ENCODE data around the gene KSR1.

Gene KSR1

DNA sequence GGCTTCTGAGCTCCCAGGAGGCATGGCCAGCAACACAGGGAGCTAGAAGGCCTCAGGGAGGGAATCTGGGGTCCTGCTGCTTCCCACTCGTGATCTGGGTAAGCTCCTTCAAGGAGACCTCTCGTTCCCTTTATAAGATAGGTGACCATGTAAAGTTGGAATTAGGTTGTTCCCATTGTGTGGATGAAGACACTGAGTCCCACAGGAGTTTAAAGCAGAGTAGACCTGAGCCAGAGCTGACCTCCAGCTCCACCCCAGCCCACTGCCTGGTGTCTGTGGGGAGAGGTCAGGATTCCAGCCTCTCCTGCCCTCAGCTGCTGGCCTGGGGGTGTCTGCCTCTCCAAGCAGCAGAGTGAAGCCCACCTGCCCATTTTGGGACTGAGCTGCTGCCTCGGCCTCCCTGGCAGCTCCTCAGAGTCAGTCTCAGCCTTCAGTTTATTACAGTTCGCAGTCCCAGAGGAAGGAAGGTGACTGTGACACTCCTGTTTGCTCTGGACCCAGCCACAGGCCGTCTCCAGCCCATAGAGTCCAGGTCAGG is 141.6 kb downstream of the KSR1 start:
- no peak overlapping the region for H3K27ac ChIP-seq
- DNase-seq (ENCODE audit: low read depth, low spot score): no peak

DNA sequence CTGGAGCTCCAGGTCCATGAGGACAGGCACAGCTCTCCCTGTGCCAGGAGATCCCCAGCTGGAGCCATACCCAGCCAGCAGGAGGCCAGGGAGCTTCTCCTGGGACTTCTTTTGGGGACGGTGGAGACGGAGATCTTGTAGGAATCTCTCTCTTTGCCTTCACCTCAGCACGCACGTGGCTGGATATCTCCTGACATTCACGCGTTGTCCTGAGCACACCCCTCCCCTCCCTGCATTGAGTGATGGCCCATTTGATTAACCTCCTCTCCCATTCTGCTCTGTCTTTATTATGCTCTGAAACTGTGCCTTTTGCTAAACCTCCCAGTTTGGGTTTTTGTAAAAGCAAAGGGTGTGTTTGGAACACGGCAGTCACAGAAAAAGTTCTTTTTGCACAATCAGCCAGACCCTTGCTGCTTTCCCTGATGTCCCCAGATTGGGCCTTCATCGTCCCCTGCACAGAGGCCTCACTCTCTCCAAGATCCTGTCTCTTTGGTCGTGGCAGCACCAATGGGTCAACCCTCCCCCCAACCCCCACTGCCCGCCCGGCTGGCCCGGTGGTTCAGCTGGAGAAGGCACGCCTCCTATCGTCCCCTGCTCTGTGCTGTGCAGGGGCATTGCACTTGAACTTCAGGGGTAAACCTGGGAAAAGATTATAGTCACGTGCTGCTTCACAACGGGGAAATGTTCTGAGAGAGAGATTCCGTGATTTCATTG is 142.2 kb downstream of the KSR1 start:
- no peak overlapping the region for H3K27ac ChIP-seq
- DNase-seq (ENCODE audit: low read depth, low spot score): no peak

DNA sequence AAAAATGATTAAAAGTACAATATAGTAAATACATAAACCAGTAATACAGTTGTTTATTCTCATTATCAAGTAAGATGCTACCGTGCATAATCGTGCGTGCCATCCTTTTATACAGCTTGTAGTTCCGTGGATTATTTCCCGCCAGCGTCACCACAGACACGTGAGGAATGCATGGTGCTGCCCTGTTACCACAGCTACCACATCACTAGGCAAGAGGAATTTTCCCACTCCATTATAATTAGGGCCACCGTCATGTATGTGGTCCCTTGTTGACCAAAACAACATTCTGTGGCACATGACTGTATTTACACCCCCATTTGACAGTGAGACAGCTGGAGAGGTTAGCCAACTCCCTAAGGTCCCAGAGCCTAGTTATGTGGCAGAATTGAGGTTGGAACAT is 144.2 kb downstream of the KSR1 start:
- peak overlapping the region; percentile 35 for H3K27ac ChIP-seq
- DNase-seq (ENCODE audit: low read depth, low spot score): no peak

DNA sequence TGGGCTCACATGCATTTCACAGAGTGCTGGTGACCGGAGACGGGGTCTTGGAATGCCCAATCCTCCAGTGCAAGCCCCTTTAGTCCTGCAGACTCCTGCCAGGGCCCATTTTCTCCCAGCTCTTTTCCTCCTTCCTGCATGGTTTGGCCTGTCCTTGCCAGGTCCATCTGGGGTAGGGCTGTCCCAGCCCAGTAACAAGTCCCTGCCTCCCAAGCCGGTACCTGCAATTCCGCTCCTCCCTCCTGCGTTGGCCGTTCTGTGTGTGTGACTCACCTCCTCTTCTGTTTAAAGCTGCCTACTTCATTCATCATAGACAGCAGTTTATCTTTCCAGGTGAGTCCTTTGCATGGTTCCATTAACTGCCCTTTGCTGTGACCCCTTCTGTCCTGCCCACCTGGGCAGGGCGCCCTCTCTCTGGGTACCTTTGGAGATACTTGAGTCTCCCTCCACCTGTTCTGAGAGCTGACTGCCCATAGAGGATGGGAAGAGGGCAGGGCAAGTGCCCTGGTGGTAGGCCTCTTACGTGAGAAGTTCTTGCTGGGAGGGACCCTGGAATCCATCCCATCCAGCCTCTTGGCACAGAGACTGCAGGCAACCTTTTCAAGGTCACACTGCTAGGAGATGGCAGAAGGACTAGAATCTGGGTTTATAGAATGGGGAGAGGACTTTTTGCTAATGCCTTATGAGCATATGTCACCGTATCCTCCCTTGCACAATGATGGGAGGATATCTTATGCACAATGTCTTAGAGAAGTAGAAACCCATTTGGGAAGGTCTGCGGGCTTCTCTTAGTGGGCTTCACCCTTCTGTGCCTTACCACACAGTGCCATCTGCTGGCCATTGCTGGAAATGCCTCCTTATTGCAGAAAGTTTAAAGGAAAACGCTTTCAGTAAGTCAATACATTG is 145.1 kb downstream of the KSR1 start:
- H3K27ac ChIP-seq: peak overlapping the region; percentile 35
- peak; percentile 40 for DNase-seq (ENCODE audit: low read depth, low spot score)

DNA sequence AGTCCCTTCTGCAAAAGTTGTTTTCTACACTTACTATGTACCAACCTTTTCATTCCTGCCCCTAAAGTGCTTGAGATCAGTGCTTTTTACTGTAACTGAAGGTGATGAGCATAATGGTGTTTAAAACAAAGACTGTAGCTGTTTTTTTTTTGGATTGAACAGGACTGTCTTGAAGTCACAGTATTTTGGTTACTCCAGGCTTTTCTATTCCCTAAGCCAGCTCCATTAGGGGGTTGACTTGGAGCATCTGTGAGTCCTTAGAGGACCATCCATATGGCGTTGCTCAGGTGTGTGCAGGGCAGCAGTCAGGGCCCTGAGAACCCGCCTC is 145.7 kb downstream of the KSR1 start:
- H3K27ac ChIP-seq: no peak overlapping the region
- no peak for DNase-seq (ENCODE audit: low read depth, low spot score)

DNA sequence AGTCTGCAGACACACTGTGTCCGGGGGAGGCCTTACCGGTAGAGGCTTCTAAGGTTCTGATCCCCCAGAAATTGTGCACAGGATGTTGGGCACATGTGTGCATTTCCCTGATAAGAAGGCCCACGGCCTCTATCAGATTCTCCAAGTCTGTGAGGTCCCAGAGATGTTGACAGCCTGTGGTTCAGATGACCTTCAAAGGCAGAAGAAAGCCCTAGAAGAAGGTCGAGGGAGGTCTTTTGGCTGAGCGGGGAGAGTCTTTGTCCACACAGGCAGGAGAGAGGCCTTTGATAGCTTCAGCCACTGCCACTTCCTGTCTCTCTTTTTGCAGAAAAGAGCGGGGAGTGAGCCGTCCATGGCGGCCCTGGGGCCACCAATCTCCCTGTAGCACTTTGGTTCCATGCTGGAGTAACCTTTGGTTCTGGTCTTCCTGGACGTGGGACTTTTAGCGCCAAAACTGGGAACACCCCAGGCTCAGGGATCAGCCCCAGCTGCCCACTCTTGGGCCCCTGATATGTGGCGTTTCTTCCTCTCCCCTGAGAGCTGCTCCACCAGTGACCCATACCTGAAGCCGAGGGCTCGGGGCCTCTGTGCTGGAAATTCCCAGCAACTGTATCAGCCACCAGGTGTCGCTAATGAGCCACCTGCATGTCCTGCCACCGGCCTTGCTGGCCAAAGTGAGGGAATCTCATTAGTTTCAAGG is 146.6 kb downstream of the KSR1 start:
- H3K27ac ChIP-seq: no peak overlapping the region
- DNase-seq (ENCODE audit: low read depth, low spot score): no peak

DNA sequence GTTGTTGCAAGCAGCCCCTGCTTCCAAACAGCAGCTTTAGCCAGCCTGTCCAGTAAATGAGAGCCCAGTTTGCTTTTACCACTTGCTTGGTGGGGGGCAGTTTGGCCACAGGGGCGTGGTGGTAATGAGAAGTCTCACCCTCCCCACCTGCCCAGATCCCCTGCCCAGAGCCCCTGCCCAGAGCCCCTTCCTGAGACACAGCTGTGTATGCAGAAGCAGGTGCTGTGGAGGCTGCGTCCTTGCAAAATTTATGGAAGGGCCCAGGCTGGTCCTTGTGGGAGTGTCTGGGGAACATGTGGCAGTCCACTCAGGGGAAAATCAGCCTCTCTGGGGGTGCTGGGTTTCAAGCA is 147.1 kb downstream of the KSR1 start:
- no peak for DNase-seq (ENCODE audit: low read depth, low spot score)
- H3K27ac ChIP-seq: no peak overlapping the region

DNA sequence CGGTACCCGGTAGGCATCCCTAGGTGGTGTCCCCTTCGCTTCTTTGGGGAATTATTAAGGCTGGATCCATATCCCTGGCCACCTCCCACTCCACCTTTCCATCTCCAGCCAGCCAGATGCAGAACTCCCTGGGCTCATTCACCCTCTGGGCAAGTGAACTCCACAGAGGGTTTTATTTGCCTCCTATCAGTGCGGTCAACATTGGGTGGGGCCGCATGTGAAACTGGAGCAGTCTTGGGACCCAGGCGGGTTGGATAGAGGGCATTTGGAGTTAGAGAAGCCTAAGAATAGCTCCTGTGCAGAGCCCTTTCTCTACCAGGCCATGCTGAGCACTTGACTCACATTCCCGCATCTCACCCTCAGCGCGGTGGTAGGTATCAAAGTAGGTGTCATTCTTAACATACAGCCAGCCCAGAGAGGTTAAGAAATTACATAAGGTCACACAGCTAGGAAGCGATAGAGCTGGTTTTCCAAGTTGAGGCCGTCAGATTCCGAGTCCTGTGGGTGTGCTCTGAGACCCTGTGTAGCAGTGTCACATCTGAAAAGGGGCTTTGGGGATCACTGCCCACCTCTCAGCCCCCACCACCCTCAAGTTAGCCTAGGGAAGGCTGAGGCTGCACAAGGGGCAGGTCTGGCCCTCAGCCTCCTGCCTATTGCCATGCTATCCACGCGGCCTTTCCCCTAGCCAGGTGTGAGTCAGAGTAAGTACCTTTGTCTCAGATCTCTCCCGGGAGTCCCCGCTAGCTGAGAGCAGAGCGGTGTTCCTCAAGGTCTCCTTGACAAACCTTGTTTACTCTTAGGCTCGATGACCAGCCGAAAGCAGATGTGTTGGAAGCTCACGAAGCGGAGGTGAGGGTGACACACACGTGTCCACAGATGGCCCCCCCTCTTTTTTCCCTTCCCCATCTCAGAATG is 147.9 kb downstream of the KSR1 start:
- DNase-seq (ENCODE audit: low read depth, low spot score): no peak

DNA sequence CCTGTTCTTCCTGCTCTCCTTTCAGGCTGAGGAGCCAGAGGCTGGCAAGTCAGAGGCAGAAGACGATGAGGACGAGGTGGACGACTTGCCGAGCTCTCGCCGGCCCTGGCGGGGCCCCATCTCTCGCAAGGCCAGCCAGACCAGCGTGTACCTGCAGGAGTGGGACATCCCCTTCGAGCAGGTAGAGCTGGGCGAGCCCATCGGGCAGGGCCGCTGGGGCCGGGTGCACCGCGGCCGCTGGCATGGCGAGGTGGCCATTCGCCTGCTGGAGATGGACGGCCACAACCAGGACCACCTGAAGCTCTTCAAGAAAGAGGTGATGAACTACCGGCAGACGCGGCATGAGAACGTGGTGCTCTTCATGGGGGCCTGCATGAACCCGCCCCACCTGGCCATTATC is 149.2 kb downstream of the KSR1 start:
- DNase-seq (ENCODE audit: low read depth, low spot score): no peak
- H3K27ac ChIP-seq: no peak overlapping the region

More for the DNA sequence above, 147.9 kb downstream of the KSR1 start:
- no peak overlapping the region for H3K27ac ChIP-seq

DNA sequence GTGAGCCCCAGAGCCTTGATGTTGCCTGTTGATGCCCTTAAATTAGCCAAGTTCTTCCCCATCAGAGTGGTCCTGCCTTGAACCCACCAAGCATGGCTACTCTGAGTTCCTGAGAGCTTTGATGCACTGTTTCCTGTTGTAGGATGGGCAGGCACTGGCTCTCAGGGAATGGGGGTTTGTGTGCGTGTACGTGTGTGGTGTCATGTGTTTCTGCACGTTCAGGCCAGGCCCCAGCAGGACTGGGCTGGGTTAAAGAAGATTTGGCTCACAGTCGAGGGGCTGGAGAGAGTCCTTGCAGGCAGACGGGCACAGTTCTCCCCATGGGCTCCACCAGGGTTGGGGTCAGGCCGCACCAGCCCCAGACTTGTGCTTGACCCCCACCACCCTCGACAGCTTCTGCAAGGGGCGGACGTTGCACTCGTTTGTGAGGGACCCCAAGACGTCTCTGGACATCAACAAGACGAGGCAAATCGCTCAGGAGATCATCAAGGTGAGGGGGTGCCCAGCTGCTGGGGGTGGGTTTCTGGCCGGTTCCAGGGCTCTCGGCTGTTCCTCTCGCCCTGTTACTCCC is 151.4 kb downstream of the KSR1 start:
- no peak overlapping the region for H3K27ac ChIP-seq
- no peak for DNase-seq (ENCODE audit: low read depth, low spot score)

DNA sequence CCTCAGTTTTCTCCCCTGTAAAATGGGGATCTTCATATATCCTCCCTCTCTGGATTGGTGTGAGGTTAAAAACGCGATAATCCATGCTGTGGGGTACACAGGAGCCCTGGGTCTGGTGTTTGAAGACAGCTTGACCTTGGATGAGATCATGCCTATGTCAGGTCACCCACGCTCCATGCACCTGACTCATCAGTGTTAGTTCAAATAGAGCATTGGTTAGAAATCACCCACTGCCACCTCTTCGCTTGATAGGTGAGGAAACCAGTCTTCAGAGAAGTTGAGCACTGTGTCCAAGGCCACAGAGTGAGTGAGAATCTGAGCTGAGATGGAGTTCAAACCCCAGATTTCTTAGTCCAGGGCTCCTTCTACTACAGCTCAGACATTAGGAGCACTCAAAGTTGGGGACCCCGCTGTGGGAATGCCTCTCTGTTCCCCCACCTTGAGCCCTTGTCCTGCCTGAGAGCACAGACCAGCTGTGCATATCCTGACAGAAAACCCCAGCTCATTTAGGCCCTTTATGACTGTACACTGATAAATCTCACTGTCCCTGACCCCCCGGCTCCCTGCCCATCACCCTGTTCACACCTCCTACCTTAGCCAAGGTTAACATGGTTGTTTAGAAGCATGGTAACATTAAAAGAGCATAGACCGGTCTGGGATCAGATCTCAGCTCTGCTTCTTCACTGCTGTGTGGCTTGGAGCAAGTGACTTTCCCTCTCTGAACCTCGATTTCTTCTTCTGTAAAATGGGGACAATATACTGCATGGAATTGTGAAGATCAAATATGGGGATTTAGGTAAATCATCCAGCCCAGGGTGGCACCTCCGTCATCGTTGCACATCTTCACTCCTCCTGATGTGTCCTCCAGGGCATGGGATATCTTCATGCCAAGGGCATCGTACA is 152.3 kb downstream of the KSR1 start:
- H3K27ac ChIP-seq: no peak overlapping the region
- no peak for DNase-seq (ENCODE audit: low read depth, low spot score)

DNA sequence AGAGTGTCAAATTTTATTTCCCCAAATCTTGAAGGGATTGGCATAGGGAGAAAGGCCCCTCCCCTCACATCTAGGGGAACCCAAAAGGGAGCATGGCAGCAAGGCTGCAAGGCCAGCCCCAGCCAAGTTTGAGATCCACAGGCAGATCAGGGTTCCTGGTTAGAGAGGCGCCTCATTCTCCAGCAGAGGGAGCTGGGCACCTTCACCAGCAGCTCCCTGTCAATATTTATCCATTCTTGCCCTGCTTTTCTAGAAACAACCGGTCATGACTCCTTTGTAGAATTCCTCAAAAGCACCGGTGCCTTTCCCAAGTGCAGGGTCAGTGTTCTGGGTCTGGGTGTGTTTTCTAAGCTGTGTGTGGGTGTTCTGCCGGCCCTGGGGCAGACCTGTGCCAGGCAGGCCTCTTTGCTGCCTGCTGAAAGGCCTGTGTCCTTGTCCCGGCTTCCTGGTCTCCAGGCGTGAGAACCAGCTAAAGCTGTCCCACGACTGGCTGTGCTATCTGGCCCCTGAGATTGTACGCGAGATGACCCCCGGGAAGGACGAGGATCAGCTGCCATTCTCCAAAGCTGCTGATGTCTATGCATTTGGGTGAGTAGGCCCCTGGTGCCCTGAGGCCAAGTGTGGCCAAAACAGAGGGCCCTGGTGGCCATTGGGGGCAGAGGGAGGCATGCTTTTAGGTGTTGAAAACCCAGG is 153.5 kb downstream of the KSR1 start:
- H3K27ac ChIP-seq: no peak overlapping the region
- DNase-seq (ENCODE audit: low read depth, low spot score): no peak

DNA sequence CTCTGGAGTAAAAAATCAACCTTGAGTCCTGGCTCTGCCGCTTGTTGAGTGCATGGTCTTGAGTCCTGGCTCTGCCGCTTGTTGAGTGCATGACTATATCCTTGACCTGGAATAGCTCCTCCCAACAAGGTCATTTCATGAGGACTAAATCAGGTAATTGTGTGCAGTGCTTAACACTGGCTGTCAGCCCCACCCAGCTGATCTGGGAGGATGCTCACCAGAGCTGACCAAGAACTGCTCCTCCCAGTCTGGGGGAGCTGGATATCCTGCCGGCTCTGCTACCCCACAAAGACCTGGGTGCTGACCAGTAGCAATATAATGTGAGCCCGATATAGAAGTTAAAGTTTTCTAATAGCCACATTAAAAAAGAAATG is 154.0 kb downstream of the KSR1 start:
- no peak overlapping the region for H3K27ac ChIP-seq

DNA sequence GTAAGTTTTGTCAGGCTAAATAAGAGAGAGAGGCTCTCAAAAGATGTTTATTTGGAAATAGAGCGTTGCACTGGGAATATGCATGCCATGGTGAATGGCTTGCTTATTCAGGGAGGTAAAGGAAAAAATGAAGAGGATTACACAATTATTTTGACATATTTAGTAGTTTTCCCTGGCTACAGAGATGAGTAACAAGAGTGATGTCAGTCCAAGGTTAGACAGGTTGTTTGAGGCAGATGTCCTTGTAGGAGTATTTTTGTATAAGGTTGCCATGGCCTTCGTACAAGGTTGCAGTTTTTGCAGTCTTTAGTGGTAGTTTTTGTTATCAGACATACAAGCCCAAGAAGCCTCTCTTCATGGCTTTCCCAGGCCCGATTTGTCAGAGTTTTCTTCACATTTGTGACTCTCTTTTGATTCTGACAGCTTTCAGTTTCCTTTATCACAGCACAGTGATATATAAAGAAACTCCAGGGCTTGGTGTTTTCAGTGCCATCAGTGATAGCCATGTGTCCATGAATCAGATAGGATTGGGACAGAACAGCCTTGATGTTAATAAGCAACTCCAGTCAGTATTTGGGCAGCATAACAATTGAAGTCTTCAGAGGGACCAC is 156.0 kb downstream of the KSR1 start:
- DNase-seq (ENCODE audit: low read depth, low spot score): no peak
- H3K27ac ChIP-seq: no peak overlapping the region

More for the DNA sequence above, 154.0 kb downstream of the KSR1 start:
- DNase-seq (ENCODE audit: low read depth, low spot score): no peak

DNA sequence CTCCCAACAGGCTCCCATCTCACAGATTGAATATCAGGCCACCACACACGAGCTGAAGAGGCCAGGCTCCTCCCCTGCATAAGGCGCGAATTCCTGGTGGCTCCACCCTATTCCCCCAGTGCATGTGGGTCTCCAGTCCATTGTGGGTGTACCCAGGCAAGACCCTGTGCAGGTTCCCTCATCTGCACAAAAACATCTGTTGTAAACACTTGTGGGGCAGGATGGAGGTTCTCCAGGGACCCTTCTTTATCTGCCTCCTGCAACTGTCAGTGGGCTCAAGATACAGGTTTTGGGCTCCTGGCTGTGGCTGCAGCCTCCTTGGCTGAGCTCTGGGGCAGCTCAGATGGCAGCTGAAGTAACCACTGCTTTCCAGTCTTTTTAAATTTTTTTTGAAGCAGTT is 157.2 kb downstream of the KSR1 start:
- DNase-seq (ENCODE audit: low read depth, low spot score): no peak
- no peak overlapping the region for H3K27ac ChIP-seq

DNA sequence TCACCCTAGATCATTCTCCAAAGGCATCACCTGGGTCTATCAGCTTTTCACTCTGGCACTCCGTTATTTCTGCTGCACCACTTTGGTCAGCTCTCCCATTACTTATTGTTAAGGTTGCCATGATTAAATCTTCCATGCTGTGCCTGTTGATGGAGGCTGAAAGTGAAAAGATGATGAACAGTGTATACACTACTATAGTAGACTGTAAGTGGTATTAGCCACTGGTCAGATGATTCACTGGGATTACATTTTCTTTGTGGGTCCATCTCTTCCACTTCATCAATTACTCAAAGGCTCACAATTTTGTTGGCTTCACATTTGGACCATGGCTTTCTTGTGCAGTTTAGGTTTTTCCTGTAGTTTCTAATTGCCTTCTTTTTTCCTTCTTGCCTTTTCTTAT is 158.9 kb downstream of the KSR1 start:
- no peak overlapping the region for H3K27ac ChIP-seq
- no peak for DNase-seq (ENCODE audit: low read depth, low spot score)

DNA sequence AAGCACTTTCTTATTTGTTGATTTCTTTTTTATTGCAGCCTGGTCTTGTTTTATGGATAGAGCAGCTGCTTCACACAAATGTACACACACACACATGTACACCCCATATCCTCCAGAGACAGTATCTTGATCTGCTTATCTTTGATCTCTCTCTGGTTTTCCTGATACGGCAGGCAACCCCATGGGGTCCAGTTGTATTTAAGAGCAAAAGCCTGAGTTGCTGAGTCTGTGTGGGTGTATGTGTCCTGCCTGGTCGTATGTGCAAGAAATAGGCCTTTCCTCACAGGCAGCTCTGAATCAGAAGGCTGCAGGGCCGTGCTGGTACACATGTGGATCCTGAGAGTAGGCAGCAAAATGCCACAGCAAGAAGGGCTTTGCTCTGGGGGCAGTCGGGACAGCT is 160.2 kb downstream of the KSR1 start:
- no peak overlapping the region for H3K27ac ChIP-seq
- no peak for DNase-seq (ENCODE audit: low read depth, low spot score)

DNA sequence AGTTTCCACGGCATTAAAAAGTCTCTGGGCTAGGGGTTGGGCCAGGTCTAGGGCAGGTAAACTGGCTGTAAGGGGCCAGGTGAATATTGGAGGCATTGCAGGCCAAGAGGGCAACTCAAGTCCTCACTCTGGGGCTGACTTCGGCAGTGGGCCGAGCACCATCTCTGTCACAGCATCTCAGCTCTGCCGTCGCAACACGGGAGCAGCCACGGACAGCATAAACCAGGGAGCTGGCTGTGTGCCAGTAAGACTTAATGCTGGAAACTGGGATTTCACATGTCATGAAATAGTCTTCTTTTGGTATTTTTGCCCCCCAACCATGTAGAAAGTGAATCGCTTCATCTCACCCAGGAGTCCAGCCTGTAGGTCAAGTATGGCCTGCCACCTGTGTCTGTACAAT is 162.2 kb downstream of the KSR1 start:
- no peak for DNase-seq (ENCODE audit: low read depth, low spot score)

More for the DNA sequence above, 162.2 kb downstream of the KSR1 start:
- no peak overlapping the region for H3K27ac ChIP-seq

Data from epithelial cell of prostate (primary cell).